GM12874 (cell line): ENCODE measurements around the gene MYOCOS.

Experiments
- TF ChIP-seq, protein P1 (sequence below): IDR thresholded peaks from 2 replicates; pipeline ENCODE4 v1.5.1; 2011; ENCODE audit warnings: low read depth, mild to moderate bottlenecking, control low read depth, low read length, moderate library complexity; ENCODE audit not compliant: insufficient read depth

Gene MYOCOS, protein sequence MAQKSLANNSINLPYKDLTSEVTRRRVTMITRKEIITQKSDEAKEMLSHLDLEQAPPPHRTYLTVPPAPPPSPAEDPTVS

DNA sequence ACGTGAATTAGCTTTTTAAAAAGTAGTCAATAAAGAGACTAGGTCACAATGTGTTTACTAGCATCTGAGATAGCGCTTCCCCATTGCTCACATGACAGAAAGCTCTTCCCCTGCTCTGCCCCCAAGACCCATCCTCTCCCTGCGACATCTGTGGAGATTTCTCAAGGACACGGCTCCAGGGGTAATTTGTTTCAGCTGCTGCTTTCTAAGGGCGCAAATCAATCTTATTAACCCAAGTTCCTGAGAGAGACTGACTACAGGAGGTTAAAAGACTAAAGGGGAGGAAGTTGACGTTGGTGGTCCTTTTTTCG is at the start of gene MYOCOS:
Gene MYOCOS, plus strand, starts transcription at position 92 of the 311 bp plus-strand sequence. CDS start 1,641 bp downstream, outside the sequence.
- TF ChIP-seq, protein P1, sequence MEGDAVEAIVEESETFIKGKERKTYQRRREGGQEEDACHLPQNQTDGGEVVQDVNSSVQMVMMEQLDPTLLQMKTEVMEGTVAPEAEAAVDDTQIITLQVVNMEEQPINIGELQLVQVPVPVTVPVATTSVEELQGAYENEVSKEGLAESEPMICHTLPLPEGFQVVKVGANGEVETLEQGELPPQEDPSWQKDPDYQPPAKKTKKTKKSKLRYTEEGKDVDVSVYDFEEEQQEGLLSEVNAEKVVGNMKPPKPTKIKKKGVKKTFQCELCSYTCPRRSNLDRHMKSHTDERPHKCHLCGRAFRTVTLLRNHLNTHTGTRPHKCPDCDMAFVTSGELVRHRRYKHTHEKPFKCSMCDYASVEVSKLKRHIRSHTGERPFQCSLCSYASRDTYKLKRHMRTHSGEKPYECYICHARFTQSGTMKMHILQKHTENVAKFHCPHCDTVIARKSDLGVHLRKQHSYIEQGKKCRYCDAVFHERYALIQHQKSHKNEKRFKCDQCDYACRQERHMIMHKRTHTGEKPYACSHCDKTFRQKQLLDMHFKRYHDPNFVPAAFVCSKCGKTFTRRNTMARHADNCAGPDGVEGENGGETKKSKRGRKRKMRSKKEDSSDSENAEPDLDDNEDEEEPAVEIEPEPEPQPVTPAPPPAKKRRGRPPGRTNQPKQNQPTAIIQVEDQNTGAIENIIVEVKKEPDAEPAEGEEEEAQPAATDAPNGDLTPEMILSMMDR, result no peak

DNA sequence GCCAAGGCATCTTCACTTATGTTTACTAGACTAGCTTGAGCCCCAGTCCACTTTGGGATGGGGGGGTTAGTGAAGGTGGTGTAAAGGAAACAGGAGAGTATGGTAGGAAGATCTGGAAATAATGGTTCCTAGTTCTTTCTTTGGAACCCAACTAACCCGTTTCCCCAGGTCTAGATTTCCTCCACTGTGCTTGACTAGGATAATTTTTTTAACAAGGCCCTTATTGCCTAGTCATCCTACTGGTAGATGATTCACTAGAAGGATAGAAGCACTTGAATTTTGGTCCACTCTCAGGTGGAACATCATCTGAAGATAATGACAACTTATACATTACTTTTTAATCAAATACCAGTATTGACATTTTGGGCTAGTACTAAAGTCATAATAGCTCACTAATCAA is 45.9 kb upstream of the MYOCOS start:
- TF ChIP-seq, protein P1, result no peak

DNA sequence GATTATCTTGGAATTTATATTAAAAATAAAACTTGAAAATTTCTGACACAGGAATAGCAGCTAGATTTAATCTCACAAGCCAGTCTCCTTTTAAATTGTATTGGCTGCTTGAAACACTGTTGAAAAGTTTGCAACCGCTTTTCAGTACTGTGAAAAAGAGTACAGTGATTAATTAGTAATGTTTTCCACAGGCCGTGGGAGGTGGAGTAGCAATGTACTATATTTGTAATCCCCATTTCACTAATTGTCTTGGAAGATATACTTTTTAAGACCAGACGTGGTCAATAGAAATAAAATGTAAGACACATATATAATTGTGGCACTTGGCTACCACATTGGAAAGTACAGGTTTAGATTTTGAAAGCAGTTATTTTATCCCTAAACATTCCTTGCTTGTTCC is 40.8 kb upstream of the MYOCOS start:
- TF ChIP-seq, protein P1, result no peak

DNA sequence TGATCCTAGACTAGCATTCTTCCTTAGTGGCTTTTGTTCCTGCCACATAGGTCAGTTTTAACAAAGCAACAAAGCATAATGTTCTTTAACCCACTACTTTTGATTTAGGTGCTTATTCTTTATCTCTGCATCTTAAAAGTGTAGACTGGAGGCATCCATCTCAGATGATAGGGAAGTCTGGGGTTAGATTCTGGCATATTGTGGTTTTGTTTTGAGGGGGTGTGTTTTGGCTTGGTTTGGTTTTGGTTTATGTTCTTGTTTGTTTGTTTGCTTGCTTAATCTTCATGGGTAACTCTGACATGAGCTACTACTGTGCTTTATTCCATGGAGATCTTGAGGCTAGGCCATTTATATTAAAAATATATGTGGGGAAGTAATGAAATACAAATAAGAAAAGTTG is 40.3 kb upstream of the MYOCOS start:
- TF ChIP-seq, protein P1, result no peak

DNA sequence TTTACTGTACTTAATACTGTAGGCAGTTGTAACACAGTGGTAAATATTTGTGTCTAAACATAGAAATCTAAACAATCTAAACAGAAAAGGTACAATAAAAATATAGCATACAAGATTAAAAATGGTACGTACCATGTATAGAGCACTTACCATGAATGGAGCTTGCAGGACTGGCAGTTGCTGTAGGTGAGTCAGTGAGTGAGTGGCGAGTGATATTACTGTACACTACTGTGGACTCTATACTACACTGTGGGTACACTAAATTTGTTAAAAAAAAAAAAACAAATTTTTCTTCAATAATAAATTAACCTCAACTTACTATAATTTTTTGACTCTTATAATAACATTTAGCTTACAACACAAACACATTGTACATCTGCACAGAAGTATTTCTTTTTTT is 39.5 kb upstream of the MYOCOS start:
- TF ChIP-seq, protein P1, result no peak

DNA sequence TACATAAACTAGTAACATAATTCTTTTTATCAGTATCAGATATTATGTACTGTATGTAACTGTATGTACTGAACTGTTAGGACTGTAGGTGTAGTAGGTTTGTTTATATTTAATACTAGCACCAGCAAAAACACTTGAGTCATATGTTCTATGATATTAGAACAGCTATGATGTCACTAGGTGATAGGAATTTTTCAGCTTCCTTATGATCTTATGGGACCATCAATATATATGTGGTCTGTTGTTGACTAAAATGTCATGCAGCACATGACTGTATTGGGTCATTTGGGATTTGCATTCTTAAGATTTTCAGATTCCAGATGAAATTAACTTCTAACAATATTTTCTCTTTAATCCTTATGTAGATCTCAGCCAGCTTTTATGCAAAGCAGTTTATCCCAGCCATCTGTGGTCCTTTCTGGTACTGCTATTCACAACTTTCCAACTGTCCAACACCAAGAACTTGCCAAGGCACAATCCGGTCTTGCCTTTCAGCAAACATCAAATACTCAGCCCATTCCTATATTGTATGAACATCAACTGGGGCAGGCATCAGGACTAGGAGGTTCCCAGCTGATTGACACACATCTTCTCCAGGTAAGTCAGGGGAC is 38.3 kb upstream of the MYOCOS start:
- TF ChIP-seq, protein P1, result no peak

DNA sequence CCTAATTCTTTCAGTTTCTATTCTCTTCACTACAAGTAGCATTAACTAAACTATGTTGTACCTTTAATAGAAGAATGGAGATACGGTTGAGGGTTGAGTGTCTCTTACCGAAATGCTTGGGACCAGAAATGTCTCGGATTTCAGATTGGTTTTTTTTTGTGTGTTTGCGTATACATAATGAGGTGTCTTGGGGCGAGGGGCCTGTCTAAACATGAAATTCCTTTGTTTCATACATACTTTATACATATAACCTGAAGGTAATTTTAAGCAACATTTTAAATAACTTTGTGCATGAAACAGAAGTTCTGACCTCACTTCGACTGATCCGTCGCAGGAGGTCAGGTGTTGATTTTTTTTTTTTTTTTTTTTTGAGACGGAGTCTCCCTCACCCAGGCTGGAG is 36.3 kb upstream of the MYOCOS start:
- TF ChIP-seq, protein P1, result no peak
